GM08714 (cell line): ENCODE results near the gene TRAIP.
A peak's percentile ranks its signal among the peaks of the same experiment; 100 is the strongest.
"Not testable (repeated sequence)": the region's sequence is repeated elsewhere in the genome, so short reads cannot be mapped to it uniquely, and the experiment has no call there.

Experiments
- H3K4me3 ChIP-seq: fragments of 200-500 bp; sonication (Bioruptor generic); 2 replicates; pipeline ENCODE4 v1.5.1; 2014; ENCODE audit warnings: mild to moderate bottlenecking, low read length, inconsistent platforms
- ZNF274 ChIP-seq: IDR thresholded peaks from 2 replicates; pipeline ENCODE4 v1.6.1; 2012; ENCODE audit warnings: mild to moderate bottlenecking, low read depth, low read length

The TRAIP gene

DNA sequence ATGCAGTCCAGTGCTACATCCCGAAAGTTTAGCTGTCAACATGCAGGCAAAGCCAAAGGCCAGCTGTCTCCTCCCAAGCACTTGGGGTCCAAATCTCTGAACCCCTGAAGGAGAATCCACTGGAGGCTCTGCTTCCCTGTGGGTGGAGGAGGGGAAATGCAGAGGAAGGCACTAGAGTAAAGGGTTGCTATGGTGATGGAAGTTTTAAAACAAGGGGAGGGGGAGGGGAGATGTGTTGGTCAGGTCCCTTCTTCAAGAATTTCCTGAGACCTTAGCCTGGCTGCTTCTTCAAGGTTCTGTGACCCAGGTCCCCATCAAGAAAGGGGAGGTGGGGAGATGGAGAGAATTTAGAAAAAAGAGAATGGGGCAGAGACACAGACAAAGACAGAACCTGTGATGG lies 11.0 kb upstream of the TRAIP start:
- TF ChIP-seq ZNF274: no peak
- H3K4me3 ChIP-seq: no peak overlapping the region

GRCh38 chr3:49865198-49865784 lies 8.9 kb upstream of the TRAIP start:
- TF ChIP-seq ZNF274: no peak
- no peak overlapping the region for H3K4me3 ChIP-seq

DNA sequence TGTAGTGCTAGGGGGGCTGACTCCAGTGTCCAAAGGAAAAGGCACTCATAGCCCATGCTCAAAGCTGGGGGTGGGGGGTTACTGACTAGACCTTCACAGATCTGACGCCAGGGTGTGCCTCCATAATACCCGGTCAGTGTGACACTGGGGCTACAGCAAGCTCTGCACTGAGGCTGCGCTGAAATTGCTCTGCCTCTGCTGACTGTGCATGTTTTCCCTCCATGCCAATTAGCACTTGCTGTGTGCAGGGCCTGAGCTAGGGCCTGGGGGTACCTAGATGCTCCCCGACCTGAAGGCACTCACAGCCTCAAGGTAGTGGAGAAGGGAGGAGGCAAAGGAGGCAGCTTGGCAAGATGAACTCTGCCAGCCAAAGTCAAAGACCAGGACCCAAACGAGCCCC lies 8.1 kb upstream of the TRAIP start:
- no peak for TF ChIP-seq ZNF274
- H3K4me3 ChIP-seq: no peak overlapping the region

GRCh38 chr3:49859576-49860305 lies 3.4 kb upstream of the TRAIP start:
- H3K4me3 ChIP-seq: no peak overlapping the region

DNA sequence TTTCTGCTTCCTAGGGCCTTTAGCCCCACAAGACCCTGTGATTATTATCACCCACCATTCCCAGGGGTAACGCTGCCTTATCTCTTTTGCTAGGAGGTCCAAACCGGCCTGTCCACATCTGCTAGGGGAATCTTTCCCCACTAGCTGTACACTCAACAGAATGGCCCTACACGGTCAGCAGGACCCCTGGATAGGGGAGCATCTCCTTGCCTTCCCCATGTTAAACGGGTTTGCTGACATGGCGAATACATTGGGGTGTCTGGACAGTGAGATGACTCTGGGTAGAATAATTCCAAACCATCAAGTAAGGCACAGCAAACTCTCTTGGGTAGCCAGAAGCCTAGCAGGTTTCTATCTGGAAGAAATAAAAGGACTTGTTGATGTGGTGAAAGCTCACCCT lies 702 bp downstream of the TRAIP start:
- H3K4me3 ChIP-seq: peak overlapping the region; percentile 70
- no peak for TF ChIP-seq ZNF274

More at GRCh38 chr3:49859576-49860305, 3.4 kb upstream of the TRAIP start:
- TF ChIP-seq ZNF274: no peak

GRCh38 chr3:49845694-49846093 lies 10.7 kb downstream of the TRAIP start:
- no peak for TF ChIP-seq ZNF274
- H3K4me3 ChIP-seq: no peak overlapping the region

GRCh38 chr3:49844464-49845183 lies 11.7 kb downstream of the TRAIP start:
- TF ChIP-seq ZNF274: no peak
- H3K4me3 ChIP-seq: no peak overlapping the region

DNA sequence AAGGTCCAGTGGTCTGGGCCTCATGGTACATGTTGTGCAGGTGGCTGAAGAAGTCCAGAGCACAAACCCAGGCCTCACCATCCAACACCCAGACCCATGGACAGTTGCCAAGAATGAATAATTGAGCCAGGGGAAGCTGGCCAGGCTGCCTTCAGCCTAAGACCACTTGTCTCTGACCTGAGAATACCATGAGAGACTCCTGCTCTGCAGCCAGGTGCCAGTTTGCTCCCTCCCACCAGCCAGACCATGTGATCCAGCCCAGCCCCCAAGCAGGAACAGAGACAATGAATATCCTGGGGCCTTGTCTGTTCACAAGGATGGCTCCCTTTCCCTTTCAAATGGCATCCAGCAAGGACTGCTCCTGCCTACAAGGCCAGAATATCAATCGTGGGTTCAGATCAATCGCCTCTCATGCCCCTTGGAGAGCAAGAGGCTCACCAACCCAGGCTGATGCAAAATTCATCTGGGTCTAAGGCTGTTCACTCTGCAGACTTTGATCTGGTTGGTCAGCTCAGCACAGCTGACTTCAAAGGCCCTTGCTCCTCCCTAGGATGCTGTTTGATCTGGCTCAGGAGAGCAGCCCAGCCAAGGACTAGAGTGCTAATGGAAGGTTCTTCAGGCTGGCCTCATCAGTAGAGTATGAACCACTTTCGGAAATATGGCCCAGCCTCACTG lies 13.4 kb downstream of the TRAIP start:
- H3K4me3 ChIP-seq: no peak overlapping the region
- no peak for TF ChIP-seq ZNF274

DNA sequence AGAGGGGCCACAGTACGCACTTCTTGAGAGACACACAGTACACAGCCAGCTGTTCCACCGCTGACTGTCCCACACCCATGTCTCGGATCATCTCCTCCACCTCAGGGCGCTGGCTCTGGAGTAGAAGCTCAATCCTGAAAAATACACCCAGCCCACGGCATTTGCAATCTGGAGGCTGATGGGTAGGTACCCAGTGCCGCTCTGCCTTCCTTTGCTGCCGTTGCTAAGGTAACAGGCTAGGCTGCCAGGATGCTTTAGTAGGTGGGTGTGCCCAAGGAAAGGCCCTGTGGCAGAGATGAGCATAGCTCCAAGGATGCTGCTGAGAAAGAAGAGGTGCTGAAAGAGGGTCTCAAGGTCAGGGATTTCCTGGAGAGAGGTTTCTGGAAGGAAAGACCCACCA lies 14.6 kb downstream of the TRAIP start:
- TF ChIP-seq ZNF274: no peak
- no peak overlapping the region for H3K4me3 ChIP-seq

DNA sequence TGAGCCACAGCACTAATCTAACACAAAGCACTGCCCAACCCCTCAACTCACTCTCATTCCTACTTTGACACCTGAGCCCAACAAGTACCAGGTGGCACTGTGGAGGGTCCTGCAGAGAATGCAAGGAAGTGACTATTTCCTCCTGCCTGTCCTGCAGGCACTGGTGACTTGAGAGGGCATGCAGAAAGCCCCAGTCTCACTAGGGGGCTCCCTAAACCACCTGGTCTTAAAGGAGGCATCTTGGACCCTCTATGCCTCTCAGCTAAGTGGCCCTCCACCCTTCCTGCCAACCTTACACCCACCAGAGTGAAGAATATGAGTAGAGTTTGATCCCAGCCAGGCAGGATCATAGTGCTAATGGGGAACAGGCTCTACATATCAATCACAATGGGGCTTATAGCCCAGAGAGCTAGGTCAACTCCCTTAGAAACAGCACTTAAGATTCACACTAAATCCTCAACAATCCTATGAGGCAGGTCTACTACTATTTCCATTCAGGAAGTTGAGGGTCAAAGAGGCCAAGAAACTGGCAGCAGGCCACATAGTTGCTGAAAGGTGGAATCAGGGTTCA lies 15.2 kb downstream of the TRAIP start:
- H3K4me3 ChIP-seq: no peak overlapping the region
- TF ChIP-seq ZNF274: no peak

- no peak for TF ChIP-seq ZNF274
- H3K4me3 ChIP-seq: no peak overlapping the region
These were observed 16.0 kb downstream of the TRAIP start for GRCh38 chr3:49840388-49840787.

DNA sequence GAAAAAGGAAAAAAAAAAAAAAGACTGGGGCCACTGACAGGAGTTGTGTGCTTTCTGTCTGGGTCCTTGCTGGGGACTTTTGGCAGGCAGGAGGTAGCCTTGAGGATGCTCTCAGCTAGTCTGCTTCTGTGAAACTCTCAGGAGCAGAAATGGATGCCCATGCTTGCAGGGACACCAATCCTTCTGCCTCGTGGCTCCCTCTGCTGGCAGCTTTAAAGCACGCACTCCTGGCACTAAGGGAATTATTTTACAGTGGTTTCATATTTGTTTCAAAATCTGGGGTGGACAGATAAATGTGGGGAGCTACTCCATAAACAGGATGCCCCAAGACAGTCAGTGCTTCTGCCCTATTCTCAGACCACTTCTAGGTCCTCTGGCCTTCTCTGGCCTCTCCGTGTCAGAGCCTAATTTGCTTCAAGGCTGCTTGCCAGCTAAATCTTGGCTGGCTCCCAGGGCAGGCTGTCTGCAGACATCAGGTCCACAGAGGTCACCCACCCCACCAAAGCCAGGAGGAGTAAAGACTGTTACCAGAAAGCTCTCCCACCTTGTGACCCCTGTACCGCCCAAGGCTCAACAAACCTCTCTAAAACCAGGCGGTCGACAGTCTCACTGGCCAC lies 17.1 kb downstream of the TRAIP start:
- no peak for TF ChIP-seq ZNF274
- H3K4me3 ChIP-seq: no peak overlapping the region

- no peak overlapping the region for H3K4me3 ChIP-seq
- TF ChIP-seq ZNF274: no peak
These were observed 25.0 kb downstream of the TRAIP start for GRCh38 chr3:49831341-49831740.

GRCh38 chr3:49826016-49826415 lies 30.3 kb downstream of the TRAIP start:
- TF ChIP-seq ZNF274: no peak
- H3K4me3 ChIP-seq: no peak overlapping the region

GRCh38 chr3:49823131-49823530 lies 33.2 kb downstream of the TRAIP start:
- not testable (repeated sequence) for H3K4me3 ChIP-seq
